HEK293 (cell line): ENCODE measurements around the gene EGFLAM.

Experiments used
- CTCF ChIA-PET: fragments of 350-600 bp; formaldehyde crosslinking; extraction: SDS; loops from one replicate; lab custom pipeline; 2021; ENCODE audit warnings: antibody characterized with exemption; lab: Yijun Ruan, JAX
- POLR2A ChIA-PET: fragments of 300-600 bp; formaldehyde crosslinking; extraction: SDS; loops from one replicate; lab custom pipeline; 2020; ENCODE audit warnings: antibody characterized with exemption, inconsistent platforms; lab: Yijun Ruan, JAX
- H3K27ac ChIP-seq: fragments of 200-500 bp; sonication (Bioruptor generic); 2 replicates; pipeline ENCODE4 v1.5.1; 2014; ENCODE audit warnings: low read depth, low read length, control low read depth, inconsistent platforms; ENCODE audit errors: extremely low read depth
- H3K36me3 ChIP-seq, 2 experiments: fragments of 200-500 bp in 1 of 2; sonication (Bioruptor generic) in 1 of 2; 1 replicate in 1 of 2; 2 replicates in 1 of 2; pipeline ENCODE4 v1.5.1; 2014 to 2017; ENCODE audit warnings: inconsistent platforms in 2 of 2, low read length in 2 of 2; ENCODE audit not compliant: control insufficient read depth in 2 of 2, insufficient read depth in 1 of 2
- H3K4me1 ChIP-seq: fragments of 200-500 bp; sonication (Bioruptor generic); 2 replicates; pipeline ENCODE4 v1.5.1; 2014; ENCODE audit warnings: mild to moderate bottlenecking, low read length, inconsistent platforms; ENCODE audit not compliant: control insufficient read depth, insufficient read depth
- H3K4me3 ChIP-seq: 2 replicates; pipeline ENCODE4 v1.5.1; 2011; ENCODE audit warnings: low read depth, mild to moderate bottlenecking, control low read depth, low read length, moderate library complexity
- H3K9me3 ChIP-seq: fragments of 200-500 bp; sonication (Bioruptor generic); 2 replicates; pipeline ENCODE4 v1.5.1; 2014; ENCODE audit warnings: low read depth, low read length, inconsistent platforms; ENCODE audit not compliant: control insufficient read depth, insufficient read depth
- BCL11A ChIP-seq: fragments of 450-650 bp; formaldehyde crosslinking; IDR thresholded peaks from 2 replicates; pipeline ENCODE4 v1.5.1; 2016; ENCODE audit warnings: low read depth, missing biosample characterization, missing genetic modification characterization
- BCL6B ChIP-seq: fragments of 450-650 bp; formaldehyde crosslinking; IDR thresholded peaks from 2 replicates; pipeline ENCODE4 v1.5.1; 2017; ENCODE audit warnings: missing biosample characterization, missing genetic modification characterization
- FEZF1 ChIP-seq: fragments of 450-650 bp; formaldehyde crosslinking; IDR thresholded peaks from 2 replicates; pipeline ENCODE4 v1.5.1; 2016; ENCODE audit warnings: missing biosample characterization, missing genetic modification characterization
- GLIS1 ChIP-seq: fragments of 450-650 bp; formaldehyde crosslinking; IDR thresholded peaks from 2 replicates; pipeline ENCODE4 v1.5.1; 2016; ENCODE audit warnings: missing biosample characterization, missing genetic modification characterization
- REPIN1 ChIP-seq: fragments of 450-650 bp; formaldehyde crosslinking; IDR thresholded peaks from 2 replicates; pipeline ENCODE4 v1.5.1; 2017; ENCODE audit warnings: missing biosample characterization, missing genetic modification characterization, low read depth
- SALL2 ChIP-seq: fragments of 450-650 bp; formaldehyde crosslinking; IDR thresholded peaks from 2 replicates; pipeline ENCODE4 v1.5.0; 2017; ENCODE audit warnings: missing biosample characterization, mild to moderate bottlenecking, missing genetic modification characterization, borderline replicate concordance
- SCRT1 ChIP-seq: fragments of 450-650 bp; formaldehyde crosslinking; IDR thresholded peaks from 2 replicates; pipeline ENCODE4 v1.5.1; 2016; ENCODE audit warnings: missing biosample characterization, missing genetic modification characterization, borderline replicate concordance
- SCRT2 ChIP-seq: fragments of 450-650 bp; formaldehyde crosslinking; IDR thresholded peaks from 2 replicates; pipeline ENCODE4 v1.5.1; 2016; ENCODE audit warnings: missing biosample characterization, missing genetic modification characterization
- TCF7L2 ChIP-seq: IDR thresholded peaks from 2 replicates; pipeline ENCODE4 v1.6.1; 2011; ENCODE audit warnings: low read depth, mild to moderate bottlenecking, inconsistent platforms, low read length, moderate library complexity, borderline replicate concordance
- ZBTB17 ChIP-seq: fragments of 450-650 bp; formaldehyde crosslinking; IDR thresholded peaks from 2 replicates; pipeline ENCODE4 v1.5.1; 2016; ENCODE audit warnings: missing biosample characterization, missing genetic modification characterization
- ZEB2 ChIP-seq: fragments of 450-650 bp; formaldehyde crosslinking; IDR thresholded peaks from 2 replicates; pipeline ENCODE4 v1.5.1; 2016; ENCODE audit warnings: missing biosample characterization, missing genetic modification characterization
- ZNF10 ChIP-seq: fragments of 450-650 bp; formaldehyde crosslinking; IDR thresholded peaks from 2 replicates; pipeline ENCODE4 v1.5.1; 2017; ENCODE audit warnings: missing biosample characterization, missing genetic modification characterization
- ZNF157 ChIP-seq: fragments of 450-650 bp; formaldehyde crosslinking; IDR thresholded peaks from 2 replicates; pipeline ENCODE4 v1.5.1; 2016; ENCODE audit warnings: missing biosample characterization, missing genetic modification characterization
- ZNF2 ChIP-seq: fragments of 450-650 bp; formaldehyde crosslinking; IDR thresholded peaks from 2 replicates; pipeline ENCODE4 v1.5.1; 2016; ENCODE audit warnings: missing biosample characterization, missing genetic modification characterization
- ZNF202 ChIP-seq: fragments of 450-650 bp; formaldehyde crosslinking; IDR thresholded peaks from 2 replicates; pipeline ENCODE4 v1.5.1; 2016; ENCODE audit warnings: missing biosample characterization, missing genetic modification characterization, borderline replicate concordance
- ZNF214 ChIP-seq: fragments of 450-650 bp; formaldehyde crosslinking; IDR thresholded peaks from 2 replicates; pipeline ENCODE4 v1.5.1; 2017; ENCODE audit warnings: missing biosample characterization, mild to moderate bottlenecking, missing genetic modification characterization, borderline replicate concordance
- ZNF239 ChIP-seq: fragments of 450-650 bp; formaldehyde crosslinking; IDR thresholded peaks from 2 replicates; pipeline ENCODE4 v1.5.1; 2016; ENCODE audit warnings: missing biosample characterization, missing genetic modification characterization
- ZNF274 ChIP-seq, 2 experiments: fragments of 200-500 bp in 1 of 2; fragments of 450-650 bp in 1 of 2; sonication (Bioruptor generic) in 1 of 2; formaldehyde crosslinking in 1 of 2; IDR thresholded peaks; 2 replicates each; pipeline versions ENCODE4 v1.5.1 to v1.6.1; 2014 to 2016; ENCODE audit warnings: borderline replicate concordance in 1 of 2, inconsistent platforms in 1 of 2, low read length in 1 of 2, missing biosample characterization in 1 of 2, missing genetic modification characterization in 1 of 2
- ZNF335 ChIP-seq: fragments of 450-650 bp; formaldehyde crosslinking; conservative IDR thresholded peaks from 2 replicates; pipeline ENCODE4 v1.5.1; 2016; ENCODE audit warnings: missing biosample characterization, missing genetic modification characterization
- ZNF362 ChIP-seq: fragments of 450-650 bp; formaldehyde crosslinking; IDR thresholded peaks from 2 replicates; pipeline ENCODE4 v1.5.1; 2016; ENCODE audit warnings: missing biosample characterization, missing genetic modification characterization
- ZNF521 ChIP-seq: fragments of 450-650 bp; formaldehyde crosslinking; IDR thresholded peaks from 2 replicates; pipeline ENCODE4 v1.5.1; 2017; ENCODE audit warnings: missing biosample characterization, mild to moderate bottlenecking, missing genetic modification characterization
- ZNF548 ChIP-seq: fragments of 450-650 bp; formaldehyde crosslinking; IDR thresholded peaks from 2 replicates; pipeline ENCODE4 v1.5.1; 2016; ENCODE audit warnings: missing biosample characterization, missing genetic modification characterization
- ZNF555 ChIP-seq: fragments of 450-650 bp; formaldehyde crosslinking; conservative IDR thresholded peaks from 2 replicates; pipeline ENCODE4 v1.5.1; 2017; ENCODE audit warnings: missing biosample characterization, mild to moderate bottlenecking, missing genetic modification characterization, inconsistent platforms
- ZNF624 ChIP-seq: fragments of 450-650 bp; formaldehyde crosslinking; IDR thresholded peaks from 2 replicates; pipeline ENCODE4 v1.5.1; 2017; ENCODE audit warnings: missing biosample characterization, missing genetic modification characterization
- ZNF629 ChIP-seq: fragments of 450-650 bp; formaldehyde crosslinking; IDR thresholded peaks from 2 replicates; pipeline ENCODE4 v1.5.1; 2017; ENCODE audit warnings: missing biosample characterization, missing genetic modification characterization
- ZNF645 ChIP-seq: fragments of 450-650 bp; formaldehyde crosslinking; IDR thresholded peaks from 2 replicates; pipeline ENCODE4; 2016; ENCODE audit warnings: missing biosample characterization, missing genetic modification characterization
- ZNF76 ChIP-seq: fragments of 450-650 bp; formaldehyde crosslinking; IDR thresholded peaks from 2 replicates; pipeline ENCODE4; 2016; ENCODE audit warnings: low read depth, missing biosample characterization, missing genetic modification characterization, borderline replicate concordance
- ZNF830 ChIP-seq: fragments of 450-650 bp; IDR thresholded peaks from 2 replicates; pipeline ENCODE4 v1.5.0; 2018; ENCODE audit warnings: missing biosample characterization, missing genetic modification characterization, low read depth, mild to moderate bottlenecking, moderate library complexity
- TF ChIP-seq, protein P1 (sequence below): fragments of 450-650 bp; formaldehyde crosslinking; IDR thresholded peaks from 2 replicates; pipeline ENCODE4 v1.5.1; 2016; ENCODE audit warnings: missing biosample characterization, missing genetic modification characterization

The EGFLAM gene

DNA sequence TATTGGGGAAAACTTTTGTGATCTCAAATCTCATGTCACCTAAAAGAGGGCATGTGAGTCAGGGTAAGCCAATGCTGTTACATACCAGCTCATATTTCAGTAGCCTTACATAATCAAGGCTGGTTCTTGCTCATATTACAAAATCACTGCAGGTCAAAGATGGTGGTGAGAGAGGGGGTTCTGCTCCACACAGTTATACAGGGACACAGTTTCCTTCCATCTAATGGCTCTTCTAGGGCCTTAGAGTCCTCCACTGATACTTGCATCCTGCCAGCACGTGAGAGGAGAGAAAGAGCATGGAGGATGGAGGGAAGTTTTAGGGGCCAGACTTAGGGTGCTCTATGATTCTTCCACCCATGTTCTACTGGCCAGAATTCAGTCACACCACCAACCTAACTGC lies 168.1 kb downstream of the EGFLAM start (continued):
- TF ChIP-seq ZNF555 (tag by site-specific recombination), result no peak
- TF ChIP-seq ZNF76 (tag by site-specific recombination), result peak; percentile 18; the same call in 1 of the 2 replicates
- TF ChIP-seq ZNF624 (tag by site-specific recombination), result no peak
- no peak for TF ChIP-seq ZNF830
- TF ChIP-seq ZNF521 (tag by site-specific recombination), result no peak
- TF ChIP-seq ZNF239 (tag by site-specific recombination), result no peak
- no peak for TF ChIP-seq ZNF157 (tag by site-specific recombination)
- TF ChIP-seq, protein P1, sequence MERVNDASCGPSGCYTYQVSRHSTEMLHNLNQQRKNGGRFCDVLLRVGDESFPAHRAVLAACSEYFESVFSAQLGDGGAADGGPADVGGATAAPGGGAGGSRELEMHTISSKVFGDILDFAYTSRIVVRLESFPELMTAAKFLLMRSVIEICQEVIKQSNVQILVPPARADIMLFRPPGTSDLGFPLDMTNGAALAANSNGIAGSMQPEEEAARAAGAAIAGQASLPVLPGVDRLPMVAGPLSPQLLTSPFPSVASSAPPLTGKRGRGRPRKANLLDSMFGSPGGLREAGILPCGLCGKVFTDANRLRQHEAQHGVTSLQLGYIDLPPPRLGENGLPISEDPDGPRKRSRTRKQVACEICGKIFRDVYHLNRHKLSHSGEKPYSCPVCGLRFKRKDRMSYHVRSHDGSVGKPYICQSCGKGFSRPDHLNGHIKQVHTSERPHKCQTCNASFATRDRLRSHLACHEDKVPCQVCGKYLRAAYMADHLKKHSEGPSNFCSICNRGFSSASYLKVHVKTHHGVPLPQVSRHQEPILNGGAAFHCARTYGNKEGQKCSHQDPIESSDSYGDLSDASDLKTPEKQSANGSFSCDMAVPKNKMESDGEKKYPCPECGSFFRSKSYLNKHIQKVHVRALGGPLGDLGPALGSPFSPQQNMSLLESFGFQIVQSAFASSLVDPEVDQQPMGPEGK (tag by site-specific recombination), result 0 out of 2 replicates have a peak, but pooled peaks have one; percentile 21
- TF ChIP-seq ZNF335, result 0 out of 2 replicates have a peak, but pooled peaks have one; percentile 1
- no peak for TF ChIP-seq ZNF274 (IDR thresholded peaks at IDR 0.05; ENCODE audit: low read length)
- TF ChIP-seq ZNF274 (tag by site-specific recombination; IDR thresholded peaks at IDR 0.05; ENCODE audit: borderline replicate concordance), result no peak

GRCh38 chr5:38426986-38427950 lies 168.9 kb downstream of the EGFLAM start:
- POLR2A ChIA-PET, result interaction anchor here (1.5 kb wide), 1 partner anchor 14 kb away, joined by 3 read pairs; no protein-coding TSS in a partner anchor
- no peak overlapping the region for H3K4me3 ChIP-seq
- H3K9me3 ChIP-seq, result no peaks in the 10 kb centered on the region
- peaks cover 15% of the 10 kb centered on the region; the same call in 1 of the 2 replicates for H3K4me1 ChIP-seq
- no peaks in the 10 kb centered on the region for H3K36me3 ChIP-seq
- H3K27ac ChIP-seq, result peak overlapping the region; percentile 29; the same call in 1 of the 2 replicates
- CTCF ChIA-PET, result interaction anchor here (0.7 to 2.1 kb wide), 8 partner anchors 9 to 1014 kb away, joined by 3 to 14 read pairs (median 4); no protein-coding TSS in a partner anchor
- TF ChIP-seq SCRT1 (peak; percentile 57; the same call in 1 of the 2 replicates), BCL11A (tag by site-specific recombination) (no peak), SALL2 (tag by site-specific recombination) (no peak), BCL6B (tag by site-specific recombination) (no peak), ZNF10 (tag by site-specific recombination) (no peak), ZNF629 (tag by site-specific recombination) (0 out of 2 replicates have a peak, but pooled peaks have one; percentile 10), ZNF202 (tag by site-specific recombination) (no peak), FEZF1 (tag by site-specific recombination) (no peak), ZBTB17 (tag by site-specific recombination) (no peak), ZNF830 (no peak), GLIS1 (tag by site-specific recombination) (peak; percentile 22; the same call in 1 of the 2 replicates), ZNF214 (peak; percentile 84), TCF7L2 (no peak), ZNF362 (tag by site-specific recombination) (0 out of 2 replicates have a peak, but pooled peaks have one; percentile 52), ZNF645 (tag by site-specific recombination) (no peak), ZEB2 (tag by site-specific recombination) (0 out of 2 replicates have a peak, but pooled peaks have one; percentile 28), REPIN1 (tag by site-specific recombination) (no peak), ZNF2 (no peak), SCRT2 (tag by site-specific recombination) (peak; percentile 98), ZNF548 (tag by site-specific recombination) (no peak)
